Tibial nerve (tissue), 4 donors: ENCODE results near the gene FRY.

Experiments
- CTCF ChIP-seq, 5 experiments: fragments of 200-600 bp in 3 of 5; fragments of 450-650 bp in 2 of 5; sonication (generic) in 3 of 5; IDR thresholded peaks; one replicate each; pipeline ENCODE4 v1.5.1; 2016 to 2019; ENCODE audit warnings: antibody characterized with exemption in 5 of 5, mild to moderate bottlenecking in 3 of 5, moderate library complexity in 2 of 5
- EP300 ChIP-seq, 2 donors: sonication (generic); formaldehyde crosslinking; IDR thresholded peaks; one replicate each; pipeline ENCODE4 v1.6.1; 2017; ENCODE audit warnings: antibody characterized with exemption in 2 of 2, mild to moderate bottlenecking in 1 of 2

- TF ChIP-seq CTCF (IDR thresholded peaks at IDR 0.05) (no peak), EP300 (IDR thresholded peaks at IDR 0.05) (no peak)
Measured at GRCh38 chr13:32201809-32202208, 170.2 kb downstream of the FRY start.
